HG03097 (cell line): ENCODE data around the gene PRICKLE2.

Experiments used
- ATAC-seq: cut with Tn5 transposase; IDR thresholded peaks from one replicate; pipeline ENCODE4 v1.9.1; 2021; ENCODE audit not compliant: unreplicated experiment, low FRiP score

The PRICKLE2 gene

GRCh38 chr3:64081235-64081630, 144.0 kb downstream of the PRICKLE2 start:
- ATAC-seq = no peak

GRCh38 chr3:64080616-64081234, 144.5 kb downstream of the PRICKLE2 start:
- no peak for ATAC-seq

- no peak for ATAC-seq
Measured at GRCh38 chr3:64079369-64080150, 145.7 kb downstream of the PRICKLE2 start.

- no peak for ATAC-seq
Measured at GRCh38 chr3:64078966-64079365, 146.3 kb downstream of the PRICKLE2 start.

DNA sequence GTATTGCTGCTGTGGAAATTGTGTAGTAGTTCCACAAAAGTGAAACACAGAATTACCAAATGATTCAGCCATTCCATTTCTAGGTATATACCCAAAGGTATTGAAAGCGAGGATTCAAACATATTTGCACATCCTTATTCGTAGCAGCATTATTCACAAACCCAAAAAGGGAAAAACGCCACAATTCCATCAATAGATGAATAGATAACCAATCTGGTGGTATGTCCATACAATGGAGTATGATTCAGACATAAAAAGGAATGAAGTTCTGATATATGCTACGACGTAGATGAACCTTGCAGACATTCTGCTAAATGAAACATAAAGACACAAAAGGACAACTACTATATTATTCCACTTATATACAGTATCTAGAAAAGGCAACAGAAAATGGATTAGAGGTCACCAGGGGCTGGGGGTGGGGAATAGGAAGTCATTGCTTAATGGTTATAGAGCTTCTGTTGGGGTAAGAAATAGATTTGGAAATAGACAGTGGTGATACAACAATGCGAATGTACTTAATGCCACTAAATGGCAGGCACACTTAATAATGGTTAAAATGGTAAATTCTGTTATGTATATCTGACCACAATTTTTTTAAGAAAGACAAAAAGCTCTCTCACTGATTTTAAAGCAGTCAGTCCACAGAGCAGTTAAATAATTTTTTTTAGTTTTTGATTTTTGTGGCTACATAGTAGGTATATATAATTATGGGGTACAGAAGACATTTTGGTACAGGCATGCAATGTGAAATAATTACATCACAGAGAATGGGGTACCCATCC, 150.2 kb downstream of the PRICKLE2 start:
- ATAC-seq = no peak

DNA sequence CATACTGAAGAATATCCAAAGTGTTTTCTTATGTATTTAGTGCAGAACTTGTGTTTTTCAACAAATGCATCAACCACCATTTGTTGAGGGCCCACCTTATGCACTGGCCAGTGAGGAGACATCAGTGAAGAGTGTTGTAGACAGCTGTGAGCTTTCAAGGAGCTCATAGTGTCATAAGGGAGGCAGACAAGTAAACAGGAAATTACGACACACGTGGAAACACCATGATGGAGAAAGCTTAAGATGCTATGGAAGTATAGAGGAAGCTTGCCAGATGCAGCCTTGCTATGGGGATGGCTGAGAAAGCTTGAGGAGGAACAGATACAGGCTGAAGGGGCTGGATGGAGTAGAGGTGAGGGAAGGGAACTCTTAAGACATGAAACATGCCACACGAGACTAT, 151.2 kb downstream of the PRICKLE2 start:
- no peak for ATAC-seq

DNA sequence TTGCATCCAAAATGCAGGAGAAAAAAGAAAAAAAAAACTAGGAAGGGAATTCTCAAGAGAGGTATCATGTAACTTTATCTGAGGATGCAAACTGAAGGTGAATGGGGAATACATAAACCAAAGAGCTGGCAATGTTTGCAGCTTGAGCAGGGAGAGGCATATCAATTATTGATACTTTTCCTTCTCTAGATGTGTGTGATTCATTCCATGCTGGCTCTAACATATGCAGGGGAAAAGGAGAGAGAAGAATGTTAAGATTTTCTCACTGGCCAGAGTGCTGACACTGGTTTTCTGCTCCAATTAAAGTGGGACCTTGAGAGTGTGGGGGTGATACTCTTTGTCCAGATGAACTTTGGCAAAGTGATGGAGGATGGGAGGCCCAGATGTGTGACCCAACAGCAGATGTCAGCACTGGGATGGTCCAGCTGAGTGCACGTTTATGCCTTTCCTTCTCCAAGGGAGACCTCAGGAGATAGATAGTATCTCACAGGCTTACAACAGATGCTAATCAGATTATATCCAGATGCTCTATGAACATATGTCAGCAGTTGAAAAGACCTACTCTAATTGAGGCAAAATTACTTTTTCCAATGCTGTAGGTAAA, 152.0 kb downstream of the PRICKLE2 start:
- no peak for ATAC-seq

- ATAC-seq = no peak
Measured at GRCh38 chr3:64072126-64072525, 153.1 kb downstream of the PRICKLE2 start.

GRCh38 chr3:64070704-64071103, 154.6 kb downstream of the PRICKLE2 start:
- no peak for ATAC-seq

GRCh38 chr3:64067506-64068346, 157.5 kb downstream of the PRICKLE2 start:
- no peak for ATAC-seq

DNA sequence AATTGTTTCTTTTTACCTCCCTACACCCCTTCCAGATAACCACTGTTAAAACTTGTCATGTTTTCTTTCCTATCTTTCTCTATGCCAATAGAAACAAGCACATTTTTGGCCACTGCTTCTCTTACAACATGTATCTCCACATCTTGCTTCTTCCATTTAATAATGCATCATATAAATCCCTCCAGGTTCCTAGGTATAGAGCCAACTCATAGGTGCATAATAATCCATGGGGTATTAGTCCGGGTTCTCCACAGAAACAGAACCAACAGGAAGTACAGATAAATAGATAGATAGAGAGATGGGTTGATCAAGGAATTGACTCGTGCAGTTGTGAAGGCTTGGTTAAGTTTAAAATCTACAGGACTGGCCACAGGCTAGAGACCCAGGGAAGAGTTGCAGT, 160.5 kb downstream of the PRICKLE2 start:
- no peak for ATAC-seq

- no peak for ATAC-seq
Measured at GRCh38 chr3:64063983-64064438, 161.3 kb downstream of the PRICKLE2 start.

DNA sequence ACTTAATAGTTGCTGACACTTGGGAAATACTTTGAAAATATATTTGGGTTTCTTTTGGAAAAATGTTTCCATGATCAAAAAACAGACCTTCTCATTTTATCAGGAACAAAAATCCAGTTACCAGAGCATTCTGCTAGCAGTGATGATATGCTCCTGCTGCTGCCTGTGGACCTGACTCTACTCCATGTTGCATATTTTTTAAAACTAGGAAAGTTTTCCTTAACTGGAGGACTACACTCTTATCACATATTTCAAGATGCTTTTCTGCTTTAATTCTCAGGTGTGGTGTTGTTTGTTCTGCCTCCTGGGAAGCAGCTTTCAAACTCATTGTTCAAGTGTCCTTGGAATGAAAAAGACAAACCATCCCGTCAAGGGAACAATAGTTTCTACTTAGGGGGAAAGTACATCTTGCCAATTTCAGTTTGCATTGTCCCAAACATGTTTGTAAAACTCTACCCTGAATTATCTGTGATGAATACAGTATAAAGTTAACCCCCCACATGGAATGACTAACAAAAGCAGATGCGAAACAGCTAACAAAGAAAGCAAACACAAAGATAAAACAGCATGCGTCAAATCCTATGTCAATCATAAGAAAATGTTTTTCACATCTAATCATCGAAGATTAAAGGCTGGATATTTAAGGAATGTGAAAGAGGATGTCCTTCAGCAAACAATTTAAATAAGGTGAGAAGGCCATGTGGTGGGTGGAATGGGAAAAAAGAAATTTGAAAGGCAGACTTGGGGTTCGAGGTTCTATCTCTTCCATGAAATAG, 161.9 kb downstream of the PRICKLE2 start:
- ATAC-seq = no peak

- ATAC-seq = no peak
Measured at GRCh38 chr3:64061628-64062027, 163.6 kb downstream of the PRICKLE2 start.

- ATAC-seq = no peak
Measured at GRCh38 chr3:64059484-64060175, 165.6 kb downstream of the PRICKLE2 start.

GRCh38 chr3:64058566-64058965, 166.7 kb downstream of the PRICKLE2 start:
- ATAC-seq = no peak

DNA sequence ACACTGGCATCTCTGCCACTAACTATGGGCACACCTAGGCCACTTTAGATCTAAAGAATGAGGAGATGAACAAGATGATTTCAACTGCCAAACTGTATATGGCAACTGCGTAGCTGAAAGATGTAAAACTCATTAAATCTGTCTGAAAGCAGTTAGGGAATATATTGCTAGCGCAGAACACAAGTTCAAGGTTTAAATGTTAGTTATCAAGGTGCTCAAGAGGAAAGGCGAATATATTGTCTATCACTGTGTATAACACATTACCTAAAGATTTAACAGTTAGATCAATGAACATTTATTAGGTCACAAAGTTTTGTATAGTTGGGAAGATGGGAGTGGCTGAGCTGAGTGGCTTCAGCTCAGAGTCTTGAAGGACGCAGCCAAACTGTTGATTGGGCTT, 168.0 kb downstream of the PRICKLE2 start:
- ATAC-seq = no peak

DNA sequence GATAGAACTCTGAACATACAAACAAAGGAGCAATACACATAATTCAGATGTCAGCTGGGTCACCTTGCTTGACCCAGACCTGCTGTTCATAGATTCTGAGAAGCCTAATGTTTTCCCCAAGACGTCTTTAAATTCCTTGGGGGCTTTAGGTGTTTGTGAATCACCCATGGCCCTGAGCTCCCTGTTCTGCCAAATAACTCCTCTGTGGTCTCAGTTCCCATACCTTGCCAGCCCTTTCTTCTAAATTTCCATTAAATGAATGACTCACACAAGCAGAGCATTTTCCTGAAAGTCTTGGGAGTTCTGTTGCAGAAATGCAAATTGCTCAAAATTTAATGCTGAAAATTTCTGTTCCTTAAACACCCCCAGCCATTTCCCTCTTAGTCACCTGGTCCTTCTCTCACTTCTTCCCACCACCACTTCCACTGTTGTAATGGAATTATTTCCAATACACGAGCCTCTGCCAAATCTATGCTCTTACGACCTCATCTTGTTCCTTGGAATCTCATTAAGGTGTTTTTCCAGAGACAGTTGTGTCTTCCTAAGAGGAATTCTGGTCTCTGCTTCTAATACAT, 168.6 kb downstream of the PRICKLE2 start:
- ATAC-seq = no peak
